Measurements from ENCODE around the gene COLGALT1.

The COLGALT1 gene

DNA sequence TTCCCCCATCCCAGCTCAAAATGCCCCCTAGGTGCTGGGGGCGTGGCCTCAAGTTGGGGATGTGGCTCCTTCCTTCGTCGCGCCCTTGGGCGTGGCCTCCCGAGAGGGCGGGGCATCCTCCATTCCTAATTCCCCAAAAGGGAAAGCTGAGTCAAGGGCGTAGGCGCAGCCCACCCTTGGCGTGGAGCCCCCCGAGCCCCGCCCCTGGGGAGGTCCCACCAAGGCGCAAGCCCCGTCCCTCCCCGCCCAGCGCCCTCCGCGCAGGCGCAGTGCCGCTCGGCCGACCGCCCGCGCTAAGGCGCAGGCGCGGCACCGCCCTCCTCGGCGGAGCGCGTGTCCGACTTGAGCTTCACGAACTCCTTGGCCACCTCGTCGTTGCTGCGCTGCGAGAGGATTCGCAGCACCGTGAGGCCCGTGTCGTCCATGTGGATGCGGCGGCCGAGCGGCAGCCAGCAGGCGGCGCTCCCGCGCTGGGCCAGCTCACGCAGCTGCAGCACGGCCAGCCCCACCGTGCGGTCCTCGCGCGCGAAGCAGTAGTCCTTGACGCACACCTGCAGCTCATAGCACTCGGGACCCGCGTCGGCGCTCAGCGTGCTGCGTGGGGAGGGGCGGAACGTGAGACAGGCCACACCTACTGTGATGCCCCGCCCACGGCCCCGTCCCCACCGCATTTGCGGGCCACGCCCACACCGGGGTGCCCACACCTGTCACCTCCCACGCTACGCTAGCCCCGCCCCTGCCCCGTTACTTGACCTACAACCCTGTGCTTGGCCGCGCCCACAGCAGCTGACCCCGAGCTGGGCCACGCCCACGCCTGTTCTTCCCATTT is 50.5 kb downstream of the COLGALT1 start:
- TF ChIP-seq POLR2AphosphoS5 (IDR thresholded peaks at IDR 0.05; ENCODE audit: low read depth, low read length), result no peak
- no peak for TF ChIP-seq TAF1 (IDR thresholded peaks at IDR 0.05; ENCODE audit: borderline replicate concordance, insufficient read depth, low read length)
- TF ChIP-seq FOXP2 (optimal IDR thresholded peaks at IDR 0.05; ENCODE audit: borderline replicate concordance, extremely low read depth, extremely low read length, insufficient read depth), result no peak

DNA sequence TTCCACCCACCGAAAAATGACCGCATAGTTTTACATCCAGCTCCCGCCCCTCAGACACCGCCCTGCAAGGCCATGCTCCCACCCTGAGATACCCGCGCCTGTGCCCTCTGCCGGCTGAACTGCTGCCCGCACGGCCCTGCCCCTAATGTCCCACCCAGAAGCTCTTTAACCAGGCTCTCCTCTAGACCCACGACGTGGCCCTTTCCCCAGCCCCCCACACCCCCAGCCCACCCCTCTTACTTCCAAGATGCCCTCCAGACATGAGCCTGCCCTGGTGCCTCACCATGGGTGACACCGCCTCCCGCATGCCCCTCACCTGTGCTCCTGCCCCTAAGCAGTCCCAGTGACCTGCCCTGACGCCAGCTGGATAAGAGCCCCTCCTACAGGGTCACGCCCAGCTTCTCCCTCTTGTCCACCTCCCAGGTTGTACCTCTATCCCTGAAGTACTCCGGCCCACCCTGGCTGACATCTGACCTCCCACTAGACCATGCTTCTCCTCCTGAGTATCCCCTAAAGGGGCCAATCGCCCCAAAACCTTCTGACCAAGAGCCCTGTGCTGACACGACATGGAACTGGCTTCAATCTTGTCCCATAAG is 51.2 kb downstream of the COLGALT1 start:
- no peak for TF ChIP-seq SIN3A (IDR thresholded peaks at IDR 0.05; ENCODE audit: borderline replicate concordance, insufficient read depth, low read length)
- TF ChIP-seq TAF1 (IDR thresholded peaks at IDR 0.05; ENCODE audit: borderline replicate concordance, insufficient read depth, low read length), result no peak
- no peak for TF ChIP-seq FOXP2 (optimal IDR thresholded peaks at IDR 0.05; ENCODE audit: borderline replicate concordance, extremely low read depth, extremely low read length, insufficient read depth)
- TF ChIP-seq, protein P1, sequence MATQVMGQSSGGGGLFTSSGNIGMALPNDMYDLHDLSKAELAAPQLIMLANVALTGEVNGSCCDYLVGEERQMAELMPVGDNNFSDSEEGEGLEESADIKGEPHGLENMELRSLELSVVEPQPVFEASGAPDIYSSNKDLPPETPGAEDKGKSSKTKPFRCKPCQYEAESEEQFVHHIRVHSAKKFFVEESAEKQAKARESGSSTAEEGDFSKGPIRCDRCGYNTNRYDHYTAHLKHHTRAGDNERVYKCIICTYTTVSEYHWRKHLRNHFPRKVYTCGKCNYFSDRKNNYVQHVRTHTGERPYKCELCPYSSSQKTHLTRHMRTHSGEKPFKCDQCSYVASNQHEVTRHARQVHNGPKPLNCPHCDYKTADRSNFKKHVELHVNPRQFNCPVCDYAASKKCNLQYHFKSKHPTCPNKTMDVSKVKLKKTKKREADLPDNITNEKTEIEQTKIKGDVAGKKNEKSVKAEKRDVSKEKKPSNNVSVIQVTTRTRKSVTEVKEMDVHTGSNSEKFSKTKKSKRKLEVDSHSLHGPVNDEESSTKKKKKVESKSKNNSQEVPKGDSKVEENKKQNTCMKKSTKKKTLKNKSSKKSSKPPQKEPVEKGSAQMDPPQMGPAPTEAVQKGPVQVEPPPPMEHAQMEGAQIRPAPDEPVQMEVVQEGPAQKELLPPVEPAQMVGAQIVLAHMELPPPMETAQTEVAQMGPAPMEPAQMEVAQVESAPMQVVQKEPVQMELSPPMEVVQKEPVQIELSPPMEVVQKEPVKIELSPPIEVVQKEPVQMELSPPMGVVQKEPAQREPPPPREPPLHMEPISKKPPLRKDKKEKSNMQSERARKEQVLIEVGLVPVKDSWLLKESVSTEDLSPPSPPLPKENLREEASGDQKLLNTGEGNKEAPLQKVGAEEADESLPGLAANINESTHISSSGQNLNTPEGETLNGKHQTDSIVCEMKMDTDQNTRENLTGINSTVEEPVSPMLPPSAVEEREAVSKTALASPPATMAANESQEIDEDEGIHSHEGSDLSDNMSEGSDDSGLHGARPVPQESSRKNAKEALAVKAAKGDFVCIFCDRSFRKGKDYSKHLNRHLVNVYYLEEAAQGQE (IDR thresholded peaks at IDR 0.05; ENCODE audit: insufficient read depth in 1 of 2, low read depth in 2 of 2, low read length in 2 of 2), result no peak
- no peak for TF ChIP-seq POLR2AphosphoS5 (IDR thresholded peaks at IDR 0.05; ENCODE audit: low read depth, low read length)

DNA sequence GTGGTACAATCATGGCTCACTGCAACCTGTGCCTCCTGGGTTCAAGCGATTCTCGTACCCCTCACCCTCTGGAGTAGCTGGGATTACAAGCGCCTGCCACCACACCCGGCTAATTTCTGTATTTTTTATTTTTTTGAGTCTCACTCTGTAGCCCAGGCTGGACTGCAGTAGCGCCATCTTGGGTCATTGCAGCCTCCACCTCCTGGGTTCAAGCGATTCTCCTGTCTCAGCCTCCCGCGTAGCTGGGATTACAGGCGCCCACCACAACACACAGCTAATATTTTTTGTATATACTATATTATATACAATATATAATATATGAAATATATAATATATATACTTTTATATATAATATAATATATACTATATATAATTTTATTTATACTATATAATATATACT is 52.5 kb downstream of the COLGALT1 start:
- TF ChIP-seq, protein P1 (IDR thresholded peaks at IDR 0.05; ENCODE audit: insufficient read depth in 1 of 2, low read depth in 2 of 2, low read length in 2 of 2), result no peak
- no peak for TF ChIP-seq FOXP2 (optimal IDR thresholded peaks at IDR 0.05; ENCODE audit: borderline replicate concordance, extremely low read depth, extremely low read length, insufficient read depth)
- no peak for TF ChIP-seq POLR2AphosphoS5 (IDR thresholded peaks at IDR 0.05; ENCODE audit: low read depth, low read length)
- TF ChIP-seq SIN3A (IDR thresholded peaks at IDR 0.05; ENCODE audit: borderline replicate concordance, insufficient read depth, low read length), result no peak
- no peak for TF ChIP-seq TAF1 (IDR thresholded peaks at IDR 0.05; ENCODE audit: borderline replicate concordance, insufficient read depth, low read length)

DNA sequence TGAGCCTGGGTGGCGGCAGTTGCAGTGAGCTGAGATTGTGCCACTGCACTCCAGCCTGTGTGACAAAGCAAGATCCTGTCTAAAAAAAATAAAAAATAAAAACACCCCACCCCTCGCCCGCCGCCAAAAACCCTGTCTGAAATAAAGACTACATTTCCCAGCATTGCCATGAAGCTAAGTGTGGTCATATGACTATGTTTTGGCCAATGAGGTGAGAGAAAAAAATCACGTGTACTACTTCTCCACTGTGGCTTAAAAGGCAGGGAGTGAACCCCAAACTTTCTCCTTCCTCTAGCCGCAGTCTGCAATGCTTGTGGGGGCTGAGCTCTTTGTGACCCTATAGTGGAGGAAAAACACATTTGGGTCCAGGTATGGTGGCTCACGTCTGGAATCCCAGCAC is 54.9 kb downstream of the COLGALT1 start:
- no peak for TF ChIP-seq TAF1 (IDR thresholded peaks at IDR 0.05; ENCODE audit: borderline replicate concordance, insufficient read depth, low read length)
- TF ChIP-seq SIN3A (IDR thresholded peaks at IDR 0.05; ENCODE audit: borderline replicate concordance, insufficient read depth, low read length), result no peak
- no peak for TF ChIP-seq FOXP2 (optimal IDR thresholded peaks at IDR 0.05; ENCODE audit: borderline replicate concordance, extremely low read depth, extremely low read length, insufficient read depth)
- TF ChIP-seq, protein P1 (IDR thresholded peaks at IDR 0.05; ENCODE audit: insufficient read depth in 1 of 2, low read depth in 2 of 2, low read length in 2 of 2), result no peak
- no peak for TF ChIP-seq POLR2AphosphoS5 (IDR thresholded peaks at IDR 0.05; ENCODE audit: low read depth, low read length)

DNA sequence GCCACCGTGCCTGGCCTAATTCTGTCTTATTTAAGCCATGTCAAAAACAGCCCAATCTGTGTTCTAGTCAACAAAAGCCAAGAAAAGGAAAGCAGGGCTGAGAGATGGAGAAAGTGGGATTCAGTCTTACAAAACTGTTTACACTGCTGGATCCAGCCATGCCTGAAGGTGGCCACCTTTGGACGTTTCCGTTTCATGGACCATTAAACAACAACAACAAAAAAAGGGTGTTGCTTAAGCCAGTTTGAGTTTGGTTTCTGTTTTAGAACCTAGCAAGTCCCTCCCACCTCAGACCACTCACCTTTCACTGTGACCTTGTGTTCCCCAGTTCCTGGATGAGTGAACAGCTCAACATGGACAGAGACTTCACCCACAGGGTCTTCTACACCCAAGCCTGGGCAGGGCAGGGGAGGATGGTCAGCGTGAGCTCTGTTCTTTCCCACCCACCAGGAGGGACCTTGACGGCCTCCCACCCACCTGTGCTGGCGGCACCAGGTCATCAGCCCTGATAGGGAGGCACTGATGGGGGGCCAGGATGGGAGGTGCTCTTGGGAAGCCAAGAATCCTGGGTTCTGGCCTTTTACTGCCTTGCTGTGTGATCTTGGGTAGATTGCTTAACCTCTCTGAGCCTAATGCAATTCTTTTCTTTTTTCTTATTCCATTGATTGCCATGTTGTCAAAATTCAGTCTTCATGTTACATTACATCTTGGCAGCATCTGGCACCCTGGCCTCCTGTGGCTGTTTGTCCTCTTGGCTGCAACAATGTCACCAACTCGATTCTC is 56.2 kb downstream of the COLGALT1 start:
- TF ChIP-seq FOXP2 (optimal IDR thresholded peaks at IDR 0.05; ENCODE audit: borderline replicate concordance, extremely low read depth, extremely low read length, insufficient read depth) (no peak), SIN3A (IDR thresholded peaks at IDR 0.05; ENCODE audit: borderline replicate concordance, insufficient read depth, low read length) (no peak), POLR2AphosphoS5 (IDR thresholded peaks at IDR 0.05; ENCODE audit: low read depth, low read length) (no peak), TAF1 (IDR thresholded peaks at IDR 0.05; ENCODE audit: borderline replicate concordance, insufficient read depth, low read length) (no peak)
- TF ChIP-seq, protein P1 (IDR thresholded peaks at IDR 0.05; ENCODE audit: insufficient read depth in 1 of 2, low read depth in 2 of 2, low read length in 2 of 2), result no peak

Measured in PFSK-1 (cell line).